Transverse colon (tissue), 4 donors: ENCODE measurements around the gene MACROD1. TPM values are rescaled to one million over a fixed set of nuclear protein-coding genes. Genes with fewer than 3 reads are reported as not detected.

Experiments used
- DNase-seq: peaks from one replicate; pipeline ENCODE4 v3.0.0-alpha.2; 2019
- H3K27ac ChIP-seq, 4 donors: fragments of 200-600 bp; sonication (generic); 2 replicates each; pipeline ENCODE4 v1.5.1; 2016 to 2018; ENCODE audit warnings: inconsistent platforms in 4 of 4
- H3K27me3 ChIP-seq: fragments of 200-600 bp; sonication (generic); 2 replicates; pipeline ENCODE4 v1.5.1; 2017; ENCODE audit warnings: inconsistent platforms
- H3K36me3 ChIP-seq, 4 donors: fragments of 200-600 bp; sonication (generic); 2 replicates each; pipeline ENCODE4 v1.5.1; 2017 to 2019; ENCODE audit warnings: inconsistent platforms in 4 of 4
- H3K4me1 ChIP-seq, 4 donors: fragments of 200-600 bp; sonication (generic); 2 replicates each; pipeline ENCODE4 v1.5.1; 2017 to 2020; ENCODE audit warnings: inconsistent platforms in 4 of 4
- H3K4me3 ChIP-seq, 4 donors: fragments of 200-600 bp; sonication (generic); 1 replicate in 1 of 4; 2 replicates in 3 of 4; pipeline versions ENCODE4 v1.5.1 to v1.6.1; 2017 to 2019; ENCODE audit warnings: inconsistent platforms in 4 of 4
- H3K9me3 ChIP-seq, 2 donors: fragments of 200-600 bp; sonication (generic); 2 replicates each; pipeline ENCODE4 v1.5.1; 2017 to 2019; ENCODE audit warnings: inconsistent platforms in 2 of 2
- CTCF ChIP-seq, 5 experiments: fragments of 200-600 bp in 3 of 5; fragments of 450-650 bp in 2 of 5; sonication (generic) in 3 of 5; IDR thresholded peaks; 1 replicate in 2 of 5; 2 replicates in 3 of 5; pipeline ENCODE4 v1.5.1; 2016 to 2017; ENCODE audit warnings: antibody characterized with exemption in 5 of 5, inconsistent platforms in 3 of 5, mild to moderate bottlenecking in 2 of 5, moderate library complexity in 1 of 5
- EP300 ChIP-seq: sonication (generic); formaldehyde crosslinking; IDR thresholded peaks from one replicate; pipeline ENCODE4 v1.6.1; 2017; ENCODE audit warnings: antibody characterized with exemption, low read depth
- POLR2A ChIP-seq: fragments of 450-650 bp; IDR thresholded peaks from one replicate; pipeline ENCODE4 v1.6.1; 2016; ENCODE audit warnings: antibody characterized with exemption, mild to moderate bottlenecking, moderate library complexity
- POLR2AphosphoS5 ChIP-seq, 3 donors: sonication (generic); formaldehyde crosslinking; IDR thresholded peaks; one replicate each; pipeline ENCODE4 v1.6.1; 2016; ENCODE audit warnings: antibody characterized with exemption in 3 of 3
- WGBS, 2 donors: methylation state at CpG; one replicate each; pipeline ENCODE4 v1.1.5; 2018; ENCODE audit warnings: low coverage in 1 of 2; 5-methylcytosine and 5-hydroxymethylcytosine counted together
- in situ Hi-C, 4 donors: fragments of 200-750 bp; cut with MboI; loops; one replicate each; pipeline versions ENCODE4 v1.15.0 to v1.15.1; 2017; ENCODE audit warnings: low sequenced_read_pairs in 3 of 4, low pct_ligation_motif_present in 1 of 4, low pct_unique_long_range_greater_than_20kb in 1 of 4
- intact Hi-C: fragments of 100-400 bp; cut with DNase I; formaldehyde crosslinking; loops from one replicate; pipeline ENCODE4 v1.15.1; 2023; ENCODE audit warnings: low total_unique reads
- total RNA-seq, 4 donors: library from RNA; depleted of rRNA; stranded (reverse); fragments of >200 nt; gene quantifications; one replicate each; pipeline ENCODE4 v1.1.0, GENCODE V29; 2016

Gene MACROD1
- total RNA-seq, 4 donors from 2014 or later, result 42.9 to 50.7 (median 50.1) TPM

- in situ Hi-C loops, result no loop called here
- no peak for DNase-seq
Measured at GRCh38 chr11:64015510-64015909, 150.4 kb downstream of the MACROD1 start.

GRCh38 chr11:64014356-64014755 is 151.6 kb downstream of the MACROD1 start:
- Histone ChIP-seq H3K27me3 (no peaks in the 10 kb centered on the region), H3K36me3 (no peaks in the 10 kb centered on the region), H3K4me1 (peaks cover 0 to 7% (median 3%) of the 10 kb centered on the region in 4 donors), H3K4me3 (no peak overlapping the region), H3K9me3 (no peaks in the 10 kb centered on the region), H3K27ac (no peak overlapping the region)
- DNase-seq, result no peak
- WGBS, 2 donors, result 86% methylated on average over 7 to 11 of the region's 11 CpGs
- in situ Hi-C loops (no loop called here), intact Hi-C loops (no loop called here)
- TF ChIP-seq CTCF (IDR thresholded peaks at IDR 0.05) (no peak), POLR2AphosphoS5 (IDR thresholded peaks at IDR 0.05) (no peak), POLR2A (no peak), EP300 (no peak)

More at GRCh38 chr11:64015510-64015909, 150.4 kb downstream of the MACROD1 start:
- no peaks in the 10 kb centered on the region for H3K9me3 ChIP-seq
- peaks cover 0 to 7% (median 3%) of the 10 kb centered on the region in 4 donors for H3K4me1 ChIP-seq
- no peaks in the 10 kb centered on the region for H3K36me3 ChIP-seq
- 79 to 93% methylated on average over 7 to 20 of the region's 20 CpGs for WGBS, 2 donors
- intact Hi-C loops, result no loop called here
- H3K4me3 ChIP-seq, result no peak overlapping the region
- H3K27ac ChIP-seq, result no peak overlapping the region
- H3K27me3 ChIP-seq, result no peaks in the 10 kb centered on the region
- TF ChIP-seq EP300 (no peak), CTCF (IDR thresholded peaks at IDR 0.05) (no peak), POLR2AphosphoS5 (IDR thresholded peaks at IDR 0.05) (no peak), POLR2A (no peak)

- Histone ChIP-seq H3K27me3 (no peaks in the 10 kb centered on the region), H3K36me3 (no peaks in the 10 kb centered on the region), H3K4me1 (peaks cover 0 to 4% (median 1%) of the 10 kb centered on the region in 4 donors), H3K4me3 (no peak overlapping the region), H3K27ac (no peak overlapping the region), H3K9me3 (no peaks in the 10 kb centered on the region)
- TF ChIP-seq CTCF (IDR thresholded peaks at IDR 0.05), result no peak
- intact Hi-C loops, result no loop called here
- 91 to 93% methylated on average over 6 to 16 of the region's 16 CpGs for WGBS, 2 donors
- no peak for DNase-seq
- in situ Hi-C loops, result no loop called here
Measured at GRCh38 chr11:64013141-64013896, 152.6 kb downstream of the MACROD1 start.

GRCh38 chr11:64011371-64011770 is 154.5 kb downstream of the MACROD1 start:
- in situ Hi-C loops, result no loop called here
- no peak for DNase-seq
- H3K4me3 ChIP-seq, result no peak overlapping the region
- H3K27ac ChIP-seq, result no peak overlapping the region
- WGBS, 2 donors, result 74% methylated on average over 8 of the region's 8 CpGs; no CpG with 5 or more reads in 1 of the 2 donors
- no peaks in the 10 kb centered on the region for H3K9me3 ChIP-seq
- H3K36me3 ChIP-seq, result no peaks in the 10 kb centered on the region
- intact Hi-C loops, result no loop called here
- TF ChIP-seq CTCF (IDR thresholded peaks at IDR 0.05), result no peak
- no peak for TF ChIP-seq POLR2A
- TF ChIP-seq EP300, result no peak
- H3K27me3 ChIP-seq, result peaks cover 9% of the 10 kb centered on the region
- H3K4me1 ChIP-seq, result peaks cover 0 to 17% (median 13%) of the 10 kb centered on the region in 4 donors
